Esophagus squamous epithelium (tissue), 4 donors: Measurements from ENCODE around the gene CATSPER3.

ENCODE experiments used
- CTCF ChIP-seq, 6 experiments: fragments of 450-650 bp in 4 of 6; fragments of 200-600 bp in 2 of 6; sonication (generic) in 2 of 6; IDR thresholded peaks; one replicate each; pipeline ENCODE4 v1.5.1; 2016 to 2019; ENCODE audit warnings: antibody characterized with exemption in 6 of 6, mild to moderate bottlenecking in 4 of 6, moderate library complexity in 4 of 6
- POLR2A ChIP-seq, 4 donors: fragments of 450-650 bp; IDR thresholded peaks; one replicate each; pipeline ENCODE4 v1.6.1; 2017; ENCODE audit warnings: antibody characterized with exemption in 4 of 4, mild to moderate bottlenecking in 4 of 4, moderate library complexity in 3 of 4

- TF ChIP-seq CTCF (IDR thresholded peaks at IDR 0.05) (no peak), POLR2A (IDR thresholded peaks at IDR 0.05) (no peak)
Measured at GRCh38 chr5:135054546-135054945, 86.8 kb downstream of the CATSPER3 start.
